Measurements from ENCODE around the gene C18orf63. TPM values are rescaled to one million over a fixed set of nuclear protein-coding genes. Genes with fewer than 3 reads are reported as not detected.

The C18orf63 gene
- polyA plus RNA-seq, 1 donor (not counting 4 experiments of a cell fraction or from before 2014, with no cell fraction given) = not detected

DNA sequence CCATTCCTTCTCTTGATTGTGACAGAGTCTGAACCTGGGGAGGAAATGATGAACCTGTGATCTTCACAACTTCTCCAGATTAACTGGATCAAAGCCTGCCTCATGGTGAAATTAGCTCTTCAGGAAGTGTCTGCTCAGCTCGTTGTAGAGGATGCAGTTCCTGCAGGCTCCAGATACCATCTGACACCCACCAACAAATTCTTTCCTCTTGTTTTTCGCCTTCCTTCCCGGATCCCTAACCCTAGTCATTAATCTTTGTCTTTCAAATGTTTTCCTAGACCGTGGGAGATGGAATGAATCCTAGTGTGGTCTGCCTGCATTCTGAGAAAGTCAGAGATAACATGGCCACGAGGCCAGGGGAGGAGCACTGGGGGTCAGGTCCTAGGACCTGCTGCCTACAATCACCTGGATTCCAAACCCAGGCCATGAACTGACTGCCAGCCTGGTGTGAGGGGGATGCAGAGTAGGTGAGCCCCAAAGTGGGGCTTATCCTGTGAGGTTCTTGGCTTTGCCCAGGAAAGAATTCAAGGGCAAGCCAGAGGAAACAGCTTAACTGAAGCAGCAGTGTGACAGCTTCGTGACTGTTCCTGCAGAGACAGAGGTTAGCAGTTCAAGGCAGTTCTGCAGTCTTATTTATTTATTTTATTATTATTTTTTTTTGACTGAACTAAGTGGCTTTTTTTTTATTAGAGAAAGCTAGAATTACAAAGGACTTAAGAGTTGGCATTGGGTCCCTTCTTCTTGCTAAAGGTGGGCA lies 73.7 kb downstream of the C18orf63 start:
- no peak for DNase-seq (ENCODE audit: low read depth, low spot score)
- H3K27me3 ChIP-seq (ENCODE audit: control insufficient read depth, extremely low read depth, insufficient read depth, low read length) = no peaks in the 10 kb centered on the region

DNA sequence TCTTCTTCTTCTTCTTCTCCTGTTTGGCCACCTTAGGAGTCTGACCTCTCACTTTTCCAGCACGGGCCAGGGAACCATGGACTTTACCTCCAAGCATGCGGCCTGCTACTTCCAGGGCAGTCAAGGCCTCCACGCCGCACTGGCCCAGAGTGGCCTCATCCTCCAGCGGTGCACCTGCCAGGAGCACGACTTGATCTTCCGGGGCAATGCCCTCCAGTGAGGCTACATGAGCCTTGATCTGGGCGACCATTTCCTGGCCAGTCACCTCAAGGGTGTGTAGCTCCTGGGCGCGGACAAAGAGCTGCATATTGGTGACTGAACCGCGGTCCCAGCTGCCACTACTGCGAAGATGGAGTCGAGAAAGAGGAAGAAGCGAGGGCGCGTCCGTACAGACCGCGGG lies 74.4 kb downstream of the C18orf63 start:
- Histone ChIP-seq H3K4me1 (ENCODE audit: control insufficient read depth, extremely low read depth, insufficient read depth, low read length) (no peaks in the 10 kb centered on the region), H3K4me3 (ENCODE audit: control insufficient read depth in 2 of 3, extremely low read depth in 1 of 3, insufficient read depth in 2 of 3, low read depth in 1 of 3, low read length in 3 of 3) (no peak overlapping the region), H3K4me2 (ENCODE audit: control insufficient read depth, extremely low read depth, insufficient read depth, low read depth, low read length) (no peak overlapping the region), H3K9me3 (ENCODE audit: control insufficient read depth, low read depth, low read length) (no peaks in the 10 kb centered on the region), H3K27ac (ENCODE audit: control insufficient read depth, insufficient read depth, low read length) (no peak overlapping the region), H3K27me3 (ENCODE audit: control insufficient read depth, extremely low read depth, insufficient read depth, low read length) (no peaks in the 10 kb centered on the region), H3K36me3 (ENCODE audit: control insufficient read depth in 2 of 2, extremely low read depth in 1 of 2, insufficient read depth in 2 of 2, low read length in 2 of 2) (no peaks in the 10 kb centered on the region), H3K9me1 (ENCODE audit: control insufficient read depth, extremely low read depth, insufficient read depth, low read length) (no peaks in the 10 kb centered on the region), H2AFZ (ENCODE audit: control insufficient read depth, low read length) (no peak overlapping the region), H3K79me2 (ENCODE audit: control insufficient read depth, insufficient read depth, low read length) (no peaks in the 10 kb centered on the region), H3K9ac (ENCODE audit: control insufficient read depth, extremely low read depth, insufficient read depth, low read length) (no peak overlapping the region), H4K20me1 (ENCODE audit: control insufficient read depth, extremely low read depth, insufficient read depth, low read length) (no peaks in the 10 kb centered on the region)
- FAIRE-seq (no peak), DNase-seq (ENCODE audit: low read depth, low spot score) (no peak)
- no peak for TF ChIP-seq EZH2 (IDR thresholded peaks at IDR 0.05; ENCODE audit: low read length)
- TF ChIP-seq, protein P1, sequence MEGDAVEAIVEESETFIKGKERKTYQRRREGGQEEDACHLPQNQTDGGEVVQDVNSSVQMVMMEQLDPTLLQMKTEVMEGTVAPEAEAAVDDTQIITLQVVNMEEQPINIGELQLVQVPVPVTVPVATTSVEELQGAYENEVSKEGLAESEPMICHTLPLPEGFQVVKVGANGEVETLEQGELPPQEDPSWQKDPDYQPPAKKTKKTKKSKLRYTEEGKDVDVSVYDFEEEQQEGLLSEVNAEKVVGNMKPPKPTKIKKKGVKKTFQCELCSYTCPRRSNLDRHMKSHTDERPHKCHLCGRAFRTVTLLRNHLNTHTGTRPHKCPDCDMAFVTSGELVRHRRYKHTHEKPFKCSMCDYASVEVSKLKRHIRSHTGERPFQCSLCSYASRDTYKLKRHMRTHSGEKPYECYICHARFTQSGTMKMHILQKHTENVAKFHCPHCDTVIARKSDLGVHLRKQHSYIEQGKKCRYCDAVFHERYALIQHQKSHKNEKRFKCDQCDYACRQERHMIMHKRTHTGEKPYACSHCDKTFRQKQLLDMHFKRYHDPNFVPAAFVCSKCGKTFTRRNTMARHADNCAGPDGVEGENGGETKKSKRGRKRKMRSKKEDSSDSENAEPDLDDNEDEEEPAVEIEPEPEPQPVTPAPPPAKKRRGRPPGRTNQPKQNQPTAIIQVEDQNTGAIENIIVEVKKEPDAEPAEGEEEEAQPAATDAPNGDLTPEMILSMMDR (optimal IDR thresholded peaks at IDR 0.05 in 1 of 3, IDR thresholded peaks at IDR 0.05 in 1 of 3, conservative IDR thresholded peaks at IDR 0.05 in 1 of 3; ENCODE audit: extremely low read depth in 1 of 3, insufficient read depth in 2 of 3, low read length in 3 of 3) = no peak
- dilution Hi-C loops (cut with MboI; ENCODE audit: extremely low pct_ligation_motif_present, low sequenced_read_pairs) = no loop called here

More for the DNA sequence above, 73.7 kb downstream of the C18orf63 start:
- Histone ChIP-seq H4K20me1 (ENCODE audit: control insufficient read depth, extremely low read depth, insufficient read depth, low read length) (no peaks in the 10 kb centered on the region), H3K4me1 (ENCODE audit: control insufficient read depth, extremely low read depth, insufficient read depth, low read length) (no peaks in the 10 kb centered on the region), H2AFZ (ENCODE audit: control insufficient read depth, low read length) (no peak overlapping the region), H3K4me3 (ENCODE audit: control insufficient read depth in 2 of 3, extremely low read depth in 1 of 3, insufficient read depth in 2 of 3, low read depth in 1 of 3, low read length in 3 of 3) (no peak overlapping the region), H3K27ac (ENCODE audit: control insufficient read depth, insufficient read depth, low read length) (no peak overlapping the region), H3K36me3 (ENCODE audit: control insufficient read depth in 2 of 2, extremely low read depth in 1 of 2, insufficient read depth in 2 of 2, low read length in 2 of 2) (no peaks in the 10 kb centered on the region), H3K9me1 (ENCODE audit: control insufficient read depth, extremely low read depth, insufficient read depth, low read length) (no peaks in the 10 kb centered on the region), H3K4me2 (ENCODE audit: control insufficient read depth, extremely low read depth, insufficient read depth, low read depth, low read length) (no peak overlapping the region), H3K79me2 (ENCODE audit: control insufficient read depth, insufficient read depth, low read length) (no peaks in the 10 kb centered on the region), H3K9me3 (ENCODE audit: control insufficient read depth, low read depth, low read length) (no peaks in the 10 kb centered on the region), H3K9ac (ENCODE audit: control insufficient read depth, extremely low read depth, insufficient read depth, low read length) (no peak overlapping the region)
- FAIRE-seq = no peak
- no peak for TF ChIP-seq EZH2 (IDR thresholded peaks at IDR 0.05; ENCODE audit: low read length)
- TF ChIP-seq, protein P1 (optimal IDR thresholded peaks at IDR 0.05 in 1 of 3, IDR thresholded peaks at IDR 0.05 in 1 of 3, conservative IDR thresholded peaks at IDR 0.05 in 1 of 3; ENCODE audit: extremely low read depth in 1 of 3, insufficient read depth in 2 of 3, low read length in 3 of 3) = no peak
- dilution Hi-C loops (cut with MboI; ENCODE audit: extremely low pct_ligation_motif_present, low sequenced_read_pairs) = no loop called here

Measured in keratinocyte (primary cell).